Neural progenitor cell (in vitro differentiated cells): ENCODE data around the gene DNLZ.

Source experiments
- CTCF ChIP-seq: fragments of 200-600 bp; sonication (generic); IDR thresholded peaks from 2 replicates; pipeline ENCODE4 v1.5.1; 2017; ENCODE audit warnings: antibody characterized with exemption, mild to moderate bottlenecking
- EZH2 ChIP-seq: fragments of 200-600 bp; sonication (generic); IDR thresholded peaks from 2 replicates; pipeline ENCODE4 v1.6.1; 2017; ENCODE audit warnings: antibody characterized with exemption, mild to moderate bottlenecking, moderate library complexity

- TF ChIP-seq CTCF (no peak), EZH2 (no peak)
These were observed 11.6 kb upstream of the DNLZ start for GRCh38 chr9:136375096-136375495.
